Fibroblast of lung (primary cell): ENCODE results near the gene FAM184B. TPM values are rescaled to one million over a fixed set of nuclear protein-coding genes. Genes with fewer than 3 reads are reported as not detected.
"Not testable (repeated sequence)": the region's sequence is repeated elsewhere in the genome, so short reads cannot be mapped to it uniquely, and the experiment has no call there.

Experiments
- DNase-seq, 2 donors: peaks; one replicate each; pipeline versions ENCODE4 v3.0.0 to v3.0.0-alpha.2; 2010; ENCODE audit warnings: low read depth in 2 of 2
- H2AFZ ChIP-seq: 2 replicates; pipeline ENCODE4 v1.5.1; 2012; ENCODE audit warnings: low read length, control low read depth, inconsistent platforms
- H3K27ac ChIP-seq: 2 replicates; pipeline ENCODE4 v1.5.1; 2011; ENCODE audit warnings: low read length, control low read depth; ENCODE audit not compliant: insufficient read depth
- H3K27me3 ChIP-seq: 2 replicates; pipeline ENCODE4 v1.5.1; 2011; ENCODE audit warnings: mild to moderate bottlenecking, low read length; ENCODE audit not compliant: control insufficient read depth, insufficient read depth
- H3K36me3 ChIP-seq: 2 replicates; pipeline ENCODE4 v1.5.1; 2011; ENCODE audit warnings: low read length; ENCODE audit not compliant: control insufficient read depth, insufficient read depth
- H3K4me1 ChIP-seq: 2 replicates; pipeline ENCODE4 v1.5.1; 2011; ENCODE audit warnings: low read length; ENCODE audit not compliant: control insufficient read depth, insufficient read depth; ENCODE audit errors: extremely low read depth
- H3K4me2 ChIP-seq: 2 replicates; pipeline ENCODE4 v1.5.1; 2011; ENCODE audit warnings: low read length, control low read depth; ENCODE audit not compliant: insufficient read depth; ENCODE audit errors: extremely low read depth
- H3K4me3 ChIP-seq, 4 experiments: fragments of 200-600 bp in 1 of 4; sonication (generic) in 1 of 4; replicated peaks in 1 of 4; 2 replicates each; pipeline ENCODE4 v1.5.1; 2011 to 2016; ENCODE audit warnings: low read length in 4 of 4, low read depth in 3 of 4, mild to moderate bottlenecking in 3 of 4, control low read depth in 2 of 4, inconsistent platforms in 1 of 4, mixed read lengths in 1 of 4; ENCODE audit not compliant: insufficient read depth in 1 of 4; ENCODE audit errors: control extremely low read depth in 1 of 4
- H3K79me2 ChIP-seq: 2 replicates; pipeline ENCODE4 v1.5.1; 2012; ENCODE audit warnings: mild to moderate bottlenecking, low read length, inconsistent platforms; ENCODE audit not compliant: control insufficient read depth, insufficient read depth
- H3K9ac ChIP-seq: 2 replicates; pipeline ENCODE4 v1.5.1; 2011; ENCODE audit warnings: mild to moderate bottlenecking, low read length, control low read depth; ENCODE audit not compliant: insufficient read depth
- H3K9me3 ChIP-seq: 2 replicates; pipeline ENCODE4 v1.5.1; 2012; ENCODE audit warnings: low read depth, low read length; ENCODE audit not compliant: control insufficient read depth, insufficient read depth
- H4K20me1 ChIP-seq: 2 replicates; pipeline ENCODE4 v1.5.1; 2011; ENCODE audit warnings: low read length; ENCODE audit not compliant: control insufficient read depth, insufficient read depth; ENCODE audit errors: extremely low read depth
- EZH2 ChIP-seq: IDR thresholded peaks from 2 replicates; pipeline ENCODE4 v1.5.1; 2012; ENCODE audit warnings: low read length, control low read depth, mild to moderate bottlenecking; ENCODE audit errors: missing control alignments
- polyA plus RNA-seq, 2 donors: library from polyadenylated mRNA; depleted of rRNA in 1 of 2; stranded (reverse) in 1 of 2; unstranded in 1 of 2; fragments of >200 nt; gene quantifications; 2 replicates each; pipeline ENCODE4 v1.2.1, GENCODE V29; 2011 to 2012; ENCODE audit warnings: missing spikeins in 1 of 2
- total RNA-seq: library from RNA; depleted of rRNA; stranded (reverse); fragments of >200 nt; gene quantifications from 2 replicates; pipeline ENCODE4 v1.2.1, GENCODE V29; 2014
- TF ChIP-seq, protein P1 (sequence below), 2 donors: IDR thresholded peaks in 1 of 2; conservative IDR thresholded peaks in 1 of 2; 1 replicate in 1 of 2; 2 replicates in 1 of 2; pipeline ENCODE4 v1.5.1; 2011 to 2012; ENCODE audit warnings: low read length in 2 of 2, control low read depth in 1 of 2, inconsistent platforms in 1 of 2, low read depth in 1 of 2, mild to moderate bottlenecking in 1 of 2

FAM184B gene
- total and polyA plus RNA-seq, 2 donors (not counting 1 experiment from before 2014, with no cell fraction given): not detected

DNA sequence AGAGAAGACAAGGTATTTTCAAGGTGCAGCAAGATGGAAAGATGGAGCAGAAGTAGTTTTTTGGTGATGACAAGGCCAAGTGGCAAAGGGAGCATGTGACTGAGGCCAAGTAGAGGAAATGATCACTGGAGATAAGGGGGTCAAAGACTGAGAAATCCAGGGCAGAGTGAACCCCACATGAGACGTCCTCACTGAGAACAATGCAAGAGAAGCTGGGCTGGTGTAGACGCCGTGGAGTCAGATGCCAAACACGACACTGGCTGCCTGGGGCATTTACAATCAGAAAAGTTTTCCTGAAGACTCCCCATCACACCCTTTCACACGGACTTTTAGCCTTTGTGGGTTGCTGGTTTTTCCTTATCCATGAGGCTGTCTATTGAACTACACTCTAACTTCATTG lies 69.3 kb downstream of the FAM184B start:
- Histone ChIP-seq H3K9me3 (no peaks in the 10 kb centered on the region), H4K20me1 (no peaks in the 10 kb centered on the region), H3K36me3 (no peaks in the 10 kb centered on the region), H3K27me3 (no peaks in the 10 kb centered on the region), H3K4me2 (no peak overlapping the region), H3K9ac (no peak overlapping the region), H3K4me1 (no peaks in the 10 kb centered on the region), H2AFZ (no peak overlapping the region), H3K4me3 (no peak overlapping the region), H3K27ac (no peak overlapping the region), H3K79me2 (no peaks in the 10 kb centered on the region)
- no peak for DNase-seq
- no peak for TF ChIP-seq EZH2
- TF ChIP-seq, protein P1, sequence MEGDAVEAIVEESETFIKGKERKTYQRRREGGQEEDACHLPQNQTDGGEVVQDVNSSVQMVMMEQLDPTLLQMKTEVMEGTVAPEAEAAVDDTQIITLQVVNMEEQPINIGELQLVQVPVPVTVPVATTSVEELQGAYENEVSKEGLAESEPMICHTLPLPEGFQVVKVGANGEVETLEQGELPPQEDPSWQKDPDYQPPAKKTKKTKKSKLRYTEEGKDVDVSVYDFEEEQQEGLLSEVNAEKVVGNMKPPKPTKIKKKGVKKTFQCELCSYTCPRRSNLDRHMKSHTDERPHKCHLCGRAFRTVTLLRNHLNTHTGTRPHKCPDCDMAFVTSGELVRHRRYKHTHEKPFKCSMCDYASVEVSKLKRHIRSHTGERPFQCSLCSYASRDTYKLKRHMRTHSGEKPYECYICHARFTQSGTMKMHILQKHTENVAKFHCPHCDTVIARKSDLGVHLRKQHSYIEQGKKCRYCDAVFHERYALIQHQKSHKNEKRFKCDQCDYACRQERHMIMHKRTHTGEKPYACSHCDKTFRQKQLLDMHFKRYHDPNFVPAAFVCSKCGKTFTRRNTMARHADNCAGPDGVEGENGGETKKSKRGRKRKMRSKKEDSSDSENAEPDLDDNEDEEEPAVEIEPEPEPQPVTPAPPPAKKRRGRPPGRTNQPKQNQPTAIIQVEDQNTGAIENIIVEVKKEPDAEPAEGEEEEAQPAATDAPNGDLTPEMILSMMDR (conservative IDR thresholded peaks at IDR 0.05 in 1 of 2, IDR thresholded peaks at IDR 0.05 in 1 of 2; ENCODE audit: low read depth in 1 of 2, low read length in 2 of 2): no peak

- not testable (repeated sequence) for H3K4me2 ChIP-seq, H3K27me3 ChIP-seq, H3K27ac ChIP-seq, H3K4me1 ChIP-seq, H3K79me2 ChIP-seq, H4K20me1 ChIP-seq, DNase-seq, H3K9me3 ChIP-seq, H3K9ac ChIP-seq, H2AFZ ChIP-seq, H3K36me3 ChIP-seq, H3K4me3 ChIP-seq
These were observed 70.2 kb downstream of the FAM184B start for GRCh38 chr4:17711206-17711605.

- Histone ChIP-seq H3K4me3 (no peak overlapping the region), H3K79me2 (no peaks in the 10 kb centered on the region), H3K9ac (no peak overlapping the region), H3K27ac (no peak overlapping the region), H3K36me3 (no peaks in the 10 kb centered on the region), H3K4me2 (no peak overlapping the region), H3K4me1 (no peaks in the 10 kb centered on the region), H4K20me1 (no peaks in the 10 kb centered on the region), H2AFZ (no peak overlapping the region), H3K27me3 (no peaks in the 10 kb centered on the region), H3K9me3 (no peaks in the 10 kb centered on the region)
- no peak for DNase-seq
- TF ChIP-seq EZH2: no peak
- TF ChIP-seq, protein P1 (conservative IDR thresholded peaks at IDR 0.05 in 1 of 2, IDR thresholded peaks at IDR 0.05 in 1 of 2; ENCODE audit: low read depth in 1 of 2, low read length in 2 of 2): no peak
These were observed 71.7 kb downstream of the FAM184B start for GRCh38 chr4:17709763-17710068.
